Smooth muscle cell (in vitro differentiated cells): ENCODE results near the gene ZNF814. TPM values are rescaled to one million over a fixed set of nuclear protein-coding genes. Genes with fewer than 3 reads are reported as not detected.
A peak's percentile ranks its signal among the peaks of the same experiment; 100 is the strongest.
"Not testable (repeated sequence)": the region's sequence is repeated elsewhere in the genome, so short reads cannot be mapped to it uniquely, and the experiment has no call there.

Experiments
- DNase-seq: peaks from one replicate; lab custom pipeline; 2025; ENCODE audit not compliant: unreplicated experiment; lab: John Stamatoyannopoulos, UW
- H2AFZ ChIP-seq: fragments of 200-600 bp; sonication (generic); 2 replicates; pipeline ENCODE4 v1.6.0; 2016; ENCODE audit warnings: antibody characterized with exemption, low read depth, mild to moderate bottlenecking
- H3F3A ChIP-seq: fragments of 200-600 bp; sonication (generic); 2 replicates; pipeline ENCODE4 v1.6.0; 2017; ENCODE audit warnings: antibody characterized with exemption, low read depth
- H3K27ac ChIP-seq: fragments of 200-600 bp; sonication (generic); 2 replicates; pipeline ENCODE4 v1.5.1; 2016; ENCODE audit warnings: low read depth, mild to moderate bottlenecking
- H3K27me3 ChIP-seq: fragments of 200-600 bp; sonication (generic); 2 replicates; pipeline ENCODE4 v1.6.1; 2016; ENCODE audit warnings: low read depth, mild to moderate bottlenecking
- H3K36me3 ChIP-seq: fragments of 200-600 bp; sonication (generic); 2 replicates; pipeline ENCODE4 v1.5.1; 2016; ENCODE audit warnings: low read depth
- H3K4me1 ChIP-seq: fragments of 200-600 bp; sonication (generic); 2 replicates; pipeline ENCODE4 v1.5.1; 2016; ENCODE audit warnings: low read depth
- H3K4me2 ChIP-seq: fragments of 200-600 bp; sonication (generic); 2 replicates; pipeline ENCODE4 v1.6.0; 2016; ENCODE audit warnings: mild to moderate bottlenecking
- H3K4me3 ChIP-seq: fragments of 200-600 bp; sonication (generic); 2 replicates; pipeline ENCODE4 v1.5.1; 2016; ENCODE audit warnings: mild to moderate bottlenecking
- H3K79me2 ChIP-seq: fragments of 200-600 bp; sonication (generic); 2 replicates; pipeline ENCODE4 v1.6.0; 2016; ENCODE audit warnings: low read depth, mild to moderate bottlenecking
- H3K9ac ChIP-seq: fragments of 200-600 bp; sonication (generic); 2 replicates; pipeline ENCODE4 v1.6.0; 2016; ENCODE audit warnings: low read depth
- H3K9me3 ChIP-seq: fragments of 200-600 bp; sonication (generic); replicated peaks from 2 replicates; pipeline ENCODE4 v1.5.1; 2016; ENCODE audit warnings: low read depth
- H4K20me1 ChIP-seq: fragments of 200-600 bp; sonication (generic); 2 replicates; pipeline ENCODE4 v1.6.0; 2016; ENCODE audit warnings: low read depth
- CTCF ChIP-seq: fragments of 200-600 bp; sonication (generic); IDR thresholded peaks from 2 replicates; pipeline ENCODE4 v1.5.1; 2017; ENCODE audit warnings: borderline replicate concordance, mild to moderate bottlenecking, antibody characterized with exemption; ENCODE audit not compliant: insufficient read depth, poor library complexity, severe bottlenecking
- WGBS: methylation state at CpG from one replicate; pipeline ENCODE4 v1.1.7; 2016; ENCODE audit warnings: low lambda C conversion rate; 5-methylcytosine and 5-hydroxymethylcytosine counted together
- polyA plus RNA-seq: library from polyadenylated mRNA; unstranded; fragments of >200 nt; fragmentation: Nextera tagmentation; extraction: Ambion mirVana; gene quantifications from 2 replicates; pipeline ENCODE4 v1.2.1, GENCODE V29; 2016
- total RNA-seq: library from RNA; depleted of rRNA; stranded (reverse); fragments of >200 nt; gene quantifications from 2 replicates; pipeline ENCODE4 v1.2.3, GENCODE V29; 2014

ZNF814 gene
- total and polyA plus RNA-seq, 2 experiments from 2014 or later = 9.7 to 16.7 TPM

DNA sequence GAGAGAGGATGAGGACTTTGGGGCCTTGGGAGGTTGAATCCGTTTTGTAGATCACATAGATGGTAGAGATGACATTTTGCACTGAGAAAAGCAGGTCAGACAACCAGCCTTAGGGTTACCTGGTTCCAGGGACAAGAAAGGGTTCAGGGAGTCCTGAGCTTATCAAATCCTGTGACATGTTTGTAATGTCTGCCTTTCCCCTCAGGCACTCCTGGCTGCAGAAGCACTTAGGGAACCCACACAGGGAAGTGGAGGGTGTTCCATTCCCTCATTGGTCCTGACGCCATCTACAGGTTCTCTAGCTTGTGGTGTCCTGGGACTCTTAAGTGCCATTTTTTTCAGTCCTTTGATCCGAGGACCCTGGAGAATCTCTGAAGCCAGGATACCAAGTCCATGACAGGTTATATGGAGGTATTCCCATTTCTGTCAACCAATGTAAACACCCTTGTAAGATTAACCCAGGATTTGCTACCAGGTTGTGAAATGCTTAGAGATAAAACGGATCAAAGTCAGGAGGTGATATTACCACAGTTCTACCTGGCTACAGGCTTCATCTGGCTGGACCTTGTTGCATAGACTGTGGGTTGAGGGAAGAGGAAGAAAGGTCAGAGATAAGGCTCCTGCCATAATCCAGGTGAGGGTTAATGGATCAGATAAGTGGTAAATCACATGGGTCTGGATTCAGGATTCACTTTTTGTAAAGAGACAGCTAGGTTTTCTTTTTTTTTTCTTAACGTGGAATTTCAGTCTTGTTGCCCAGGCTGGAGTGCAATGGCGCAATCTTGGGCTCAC is 36.8 kb downstream of the ZNF814 start:
- H3K9me3 ChIP-seq, H3K9ac ChIP-seq, H3K27me3 ChIP-seq, H3K36me3 ChIP-seq, H3K4me1 ChIP-seq, DNase-seq, H2AFZ ChIP-seq, H3F3A ChIP-seq: not testable (repeated sequence)
- H3K27ac ChIP-seq = peak overlapping the region; percentile 73
- peak overlapping the region; percentile 81 for H3K4me3 ChIP-seq
- H3K79me2 ChIP-seq = peaks cover 59% of the 10 kb centered on the region
- WGBS = 88% methylated on average over 5 of the region's 6 CpGs
- peaks cover 60% of the 10 kb centered on the region for H4K20me1 ChIP-seq
- H3K4me2 ChIP-seq = peak overlapping the region; percentile 97

- Histone ChIP-seq H3K4me3 (peak overlapping the region; percentile 81), H4K20me1 (peaks cover 71% of the 10 kb centered on the region), H3F3A (peaks cover 11% of the 10 kb centered on the region), H3K79me2 (peaks cover 68% of the 10 kb centered on the region), H3K36me3 (no peaks in the 10 kb centered on the region), H3K27ac (peak overlapping the region; percentile 73), H3K4me1 (peaks cover 8% of the 10 kb centered on the region), H3K9ac (peak overlapping the region; percentile 82), H3K27me3 (no peaks in the 10 kb centered on the region), H3K4me2 (peak overlapping the region; percentile 97), H2AFZ (no peak overlapping the region), H3K9me3 (no peaks in the 10 kb centered on the region)
- TF ChIP-seq CTCF = no peak
- no peak for DNase-seq
- WGBS = 5% methylated on average over 11 of the region's 11 CpGs
Observed at GRCh38 chr19:57850553-57851017, 38.3 kb downstream of the ZNF814 start.

DNA sequence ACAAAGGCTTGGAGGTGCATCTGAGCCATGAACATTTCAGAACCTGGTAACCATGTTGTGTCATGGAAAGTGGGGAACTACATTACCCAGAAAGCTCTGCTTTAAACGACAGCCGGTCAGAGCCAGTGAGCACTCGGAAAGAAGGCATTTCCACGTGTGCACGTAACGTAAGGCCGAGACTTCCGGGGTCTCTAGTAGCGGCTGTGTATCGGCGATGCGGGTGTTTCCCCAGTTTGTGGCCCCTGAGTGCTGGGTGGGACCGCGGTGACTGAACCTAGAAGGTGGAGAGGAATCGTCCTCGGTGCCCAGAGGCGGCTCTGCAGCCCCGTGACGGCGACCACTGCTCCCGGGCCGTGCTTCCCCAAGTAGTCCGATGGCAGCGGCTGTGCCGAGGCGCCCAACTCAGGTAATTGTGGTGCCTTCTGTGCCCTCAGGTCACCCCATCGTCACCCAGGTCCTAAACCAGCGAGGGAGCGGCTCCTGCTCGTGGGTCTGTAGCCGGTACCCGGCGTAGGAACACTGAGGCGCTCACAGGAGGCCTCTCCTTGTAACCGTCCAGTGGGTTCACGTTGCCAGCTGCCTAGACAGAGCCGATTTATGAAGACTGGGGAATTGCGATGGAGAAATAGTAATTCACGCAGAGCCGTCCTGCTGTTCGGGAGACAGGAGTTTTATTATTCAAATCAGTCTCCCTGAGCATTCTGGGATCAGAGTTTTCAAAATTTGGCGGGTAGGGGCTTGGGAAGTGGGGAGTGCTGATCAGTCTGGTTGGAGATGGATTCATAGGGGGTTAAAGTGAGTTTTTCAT is 39.0 kb downstream of the ZNF814 start, which contains the start of gene ZNF587:
Gene ZNF587, plus strand, starts transcription at position 194 of the 808 bp plus-strand sequence. Its CDS starts 180 bp downstream, at position 374.
- H3K79me2 ChIP-seq = peaks cover 71% of the 10 kb centered on the region
- not testable (repeated sequence) for H3K36me3 ChIP-seq, H3K4me1 ChIP-seq, H2AFZ ChIP-seq, H3K9me3 ChIP-seq, H3K27me3 ChIP-seq
- WGBS = 2% methylated on average over 40 of the region's 42 CpGs
- H4K20me1 ChIP-seq = peaks cover 71% of the 10 kb centered on the region
- H3F3A ChIP-seq = peaks cover 15% of the 10 kb centered on the region
- DNase-seq = peak; percentile 2
- peak within 1 kb of the TSS; percentile 81 for H3K4me3 ChIP-seq
- peak within 1 kb of the TSS; percentile 82 for H3K9ac ChIP-seq
- peak within 1 kb of the TSS; percentile 73 for H3K27ac ChIP-seq
- peak within 1 kb of the TSS; percentile 97 for H3K4me2 ChIP-seq

GRCh38 chr19:57849162-57849665 is 39.6 kb downstream of the ZNF814 start:
- WGBS = 46% methylated on average over 2 of the region's 2 CpGs
- not testable (repeated sequence) for H3K9me3 ChIP-seq, H3K27me3 ChIP-seq, H3K36me3 ChIP-seq, H3K9ac ChIP-seq, H3K4me1 ChIP-seq, DNase-seq, H2AFZ ChIP-seq
- peaks cover 15% of the 10 kb centered on the region for H3F3A ChIP-seq
- peak overlapping the region; percentile 97 for H3K4me2 ChIP-seq
- H4K20me1 ChIP-seq = peaks cover 74% of the 10 kb centered on the region
- peak overlapping the region; percentile 73 for H3K27ac ChIP-seq
- H3K79me2 ChIP-seq = peaks cover 74% of the 10 kb centered on the region
- peak overlapping the region; percentile 81 for H3K4me3 ChIP-seq

DNA sequence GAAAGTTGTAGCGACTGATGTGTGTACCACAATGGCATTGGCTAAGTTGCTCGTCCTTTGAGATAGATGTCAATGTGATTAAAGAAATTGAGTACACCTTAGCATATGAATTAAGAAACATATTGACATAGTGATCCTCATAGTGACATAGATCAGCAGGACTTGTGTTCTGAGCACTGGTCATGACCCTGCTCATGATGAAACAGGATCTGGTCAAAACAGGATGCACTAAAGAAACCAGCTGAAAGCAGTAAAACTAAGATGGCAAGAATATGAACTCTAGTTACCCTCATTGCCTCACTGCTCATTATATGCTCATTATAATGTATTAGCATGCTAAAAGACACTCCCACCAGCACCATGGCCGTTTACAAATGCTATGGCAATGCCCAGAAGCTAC is 41.7 kb downstream of the ZNF814 start:
- H3K27me3 ChIP-seq, H3K36me3 ChIP-seq, DNase-seq, H3K9ac ChIP-seq, H3K9me3 ChIP-seq, H3K4me2 ChIP-seq, H3K4me1 ChIP-seq, H2AFZ ChIP-seq, H3K4me3 ChIP-seq, H3K27ac ChIP-seq: not testable (repeated sequence)
- H3K79me2 ChIP-seq = peaks cover 75% of the 10 kb centered on the region
- WGBS = 86% methylated on average over 3 of the region's 3 CpGs
- peaks cover 77% of the 10 kb centered on the region for H4K20me1 ChIP-seq
- peaks cover 15% of the 10 kb centered on the region for H3F3A ChIP-seq
